Measurements from ENCODE around the gene B4GALT4. TPM values are rescaled to one million over a fixed set of nuclear protein-coding genes. Genes with fewer than 3 reads are reported as not detected.
A peak's percentile ranks its signal among the peaks of the same experiment; 100 is the strongest.
"Not testable (repeated sequence)": the region's sequence is repeated elsewhere in the genome, so short reads cannot be mapped to it uniquely, and the experiment has no call there.

Gene B4GALT4
- total and polyA plus RNA-seq, 11 donors: 8.1 to 15.9 (median 12.1) TPM

DNA sequence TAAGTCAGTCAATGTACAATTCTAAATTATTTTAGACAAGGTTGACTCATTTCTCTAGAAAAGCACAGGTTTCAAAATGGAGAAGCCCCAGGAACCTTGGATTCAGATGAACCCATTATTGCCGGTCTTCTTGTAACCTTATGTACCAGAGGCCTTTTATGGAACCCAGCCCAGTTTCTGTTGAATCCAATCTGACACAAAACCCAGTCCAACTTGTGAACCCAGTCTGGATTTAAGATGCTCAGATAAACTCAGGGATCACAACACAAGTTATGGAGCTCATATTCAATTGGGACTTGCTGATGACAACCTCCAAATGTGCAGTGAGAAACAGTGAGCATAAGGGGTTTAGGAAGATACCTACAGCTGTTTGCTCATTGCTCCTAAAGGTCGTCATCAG is 16.4 kb upstream of the B4GALT4 start:
- H3K27me3 ChIP-seq: no peaks in the 10 kb centered on the region
- no peaks in the 10 kb centered on the region for H3K9me3 ChIP-seq
- ATAC-seq: peak in 1 of 4 donors; percentile 40
- H3K4me1 ChIP-seq: peaks cover 0 to 17% (median 0%) of the 10 kb centered on the region in 12 donors
- DNase-seq: no peak
- WGBS, 4 donors: 72 to 92% (median 92%) methylated on average over 2 of the region's 2 CpGs
- H3K27ac ChIP-seq: peak overlapping the region in 1 of 12 donors; percentile 47
- intact Hi-C loops (cut with DNase I): no loop called here
- no peaks in the 10 kb centered on the region for H3K36me3 ChIP-seq
- TF ChIP-seq POLR2A (IDR thresholded peaks at IDR 0.05): no peak
- TF ChIP-seq, protein P1, sequence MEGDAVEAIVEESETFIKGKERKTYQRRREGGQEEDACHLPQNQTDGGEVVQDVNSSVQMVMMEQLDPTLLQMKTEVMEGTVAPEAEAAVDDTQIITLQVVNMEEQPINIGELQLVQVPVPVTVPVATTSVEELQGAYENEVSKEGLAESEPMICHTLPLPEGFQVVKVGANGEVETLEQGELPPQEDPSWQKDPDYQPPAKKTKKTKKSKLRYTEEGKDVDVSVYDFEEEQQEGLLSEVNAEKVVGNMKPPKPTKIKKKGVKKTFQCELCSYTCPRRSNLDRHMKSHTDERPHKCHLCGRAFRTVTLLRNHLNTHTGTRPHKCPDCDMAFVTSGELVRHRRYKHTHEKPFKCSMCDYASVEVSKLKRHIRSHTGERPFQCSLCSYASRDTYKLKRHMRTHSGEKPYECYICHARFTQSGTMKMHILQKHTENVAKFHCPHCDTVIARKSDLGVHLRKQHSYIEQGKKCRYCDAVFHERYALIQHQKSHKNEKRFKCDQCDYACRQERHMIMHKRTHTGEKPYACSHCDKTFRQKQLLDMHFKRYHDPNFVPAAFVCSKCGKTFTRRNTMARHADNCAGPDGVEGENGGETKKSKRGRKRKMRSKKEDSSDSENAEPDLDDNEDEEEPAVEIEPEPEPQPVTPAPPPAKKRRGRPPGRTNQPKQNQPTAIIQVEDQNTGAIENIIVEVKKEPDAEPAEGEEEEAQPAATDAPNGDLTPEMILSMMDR (IDR thresholded peaks at IDR 0.05): no peak
- H3K4me3 ChIP-seq: no peak overlapping the region

DNA sequence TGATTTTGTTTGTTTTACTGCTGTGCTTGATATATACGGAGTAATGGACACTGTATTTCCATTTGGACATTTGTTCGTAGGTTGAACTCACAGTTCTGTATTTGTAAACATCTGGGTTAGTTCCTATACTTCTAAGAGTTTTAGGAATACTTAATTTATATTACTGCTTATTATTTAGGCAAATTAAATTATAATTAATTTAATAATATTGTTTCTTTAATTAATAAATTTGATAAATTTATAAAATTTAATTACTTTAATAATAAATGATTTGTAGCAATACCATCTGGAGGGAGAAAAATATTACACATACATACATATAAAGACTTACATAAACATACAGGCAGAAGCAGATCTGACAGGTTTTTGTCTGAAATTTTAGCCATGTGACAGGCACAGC is 14.5 kb upstream of the B4GALT4 start:
- DNase-seq: no peak
- Histone ChIP-seq H3K4me3 (no peak overlapping the region), H3K4me1 (peaks cover 0 to 17% (median 0%) of the 10 kb centered on the region in 12 donors), H3K27ac (no peak overlapping the region), H3K9me3 (no peaks in the 10 kb centered on the region), H3K27me3 (no peaks in the 10 kb centered on the region), H3K36me3 (no peaks in the 10 kb centered on the region)
- intact Hi-C loops (cut with DNase I): no loop called here
- TF ChIP-seq, protein P1 (IDR thresholded peaks at IDR 0.05): no peak
- TF ChIP-seq POLR2A (IDR thresholded peaks at IDR 0.05): no peak
- 90 to 96% (median 93%) methylated on average over 2 of the region's 2 CpGs for WGBS, 4 donors
- ATAC-seq: no peak

DNA sequence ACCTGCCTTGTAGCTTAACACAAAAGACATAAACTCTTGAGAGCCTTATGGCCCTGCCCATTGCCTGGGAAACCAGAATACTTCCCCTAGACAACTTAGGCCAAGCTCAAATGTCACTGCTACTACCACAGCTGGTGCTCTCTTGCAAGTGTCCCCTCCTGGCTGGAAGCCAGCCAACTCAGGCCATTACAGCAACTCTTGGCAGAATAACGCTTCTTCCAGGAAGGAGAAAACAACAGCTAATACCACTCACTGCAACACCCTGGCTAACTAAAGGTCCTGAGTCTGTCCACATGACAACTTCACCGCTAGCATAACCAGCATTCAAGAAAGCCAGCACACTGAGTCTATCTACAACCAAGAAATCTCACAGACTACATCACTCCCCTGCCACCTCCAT is 5.1 kb upstream of the B4GALT4 start:
- TF ChIP-seq, protein P1 (IDR thresholded peaks at IDR 0.05): no peak
- no peak for TF ChIP-seq POLR2A (IDR thresholded peaks at IDR 0.05)
- no peaks in the 10 kb centered on the region for H3K36me3 ChIP-seq
- H3K27ac ChIP-seq: no peak overlapping the region
- intact Hi-C loops (cut with DNase I): loop anchor here in 2 of 10 donors (10.0 kb wide), 2 partner anchors 101 to 361 kb away; partner anchors contain the start of gene TEX55 (in 1 of the 2)
- ATAC-seq (peak in 2 of 4 donors; percentile 30 to 42), DNase-seq (peak in 4 of 5 donors; percentile 25 to 75 (median 72))
- H3K4me3 ChIP-seq: no peak overlapping the region
- no peaks in the 10 kb centered on the region for H3K27me3 ChIP-seq
- peaks cover 0 to 19% (median 7%) of the 10 kb centered on the region in 12 donors for H3K4me1 ChIP-seq
- H3K9me3 ChIP-seq: peaks cover 0 to 25% (median 10%) of the 10 kb centered on the region in 12 donors
- WGBS, 4 donors: 25 to 48% (median 40%) methylated on average over 2 of the region's 2 CpGs

DNA sequence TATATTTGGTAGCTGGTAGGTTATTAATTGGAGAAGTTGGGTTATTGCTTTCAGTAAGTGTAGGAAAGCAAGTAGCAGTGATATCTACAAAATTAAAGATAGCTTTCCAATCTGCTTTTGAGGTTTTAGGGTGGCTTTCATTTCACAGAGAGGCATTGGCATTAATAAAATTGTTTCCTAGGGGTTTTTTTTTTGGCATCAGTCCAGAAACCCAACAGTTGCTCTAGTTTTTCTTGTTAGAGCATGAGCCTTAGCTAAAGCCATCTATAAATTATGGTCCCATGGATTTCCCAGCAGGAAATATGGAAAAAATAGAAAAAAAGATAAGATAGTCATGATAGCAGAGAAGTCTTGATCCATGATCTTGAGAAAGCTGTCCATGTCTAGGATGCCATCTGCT is 3.0 kb upstream of the B4GALT4 start:
- no peak for ATAC-seq
- Histone ChIP-seq H3K27ac (no peak overlapping the region), H3K36me3 (no peaks in the 10 kb centered on the region), H3K27me3 (no peaks in the 10 kb centered on the region), H3K4me1 (peaks cover 0 to 34% (median 16%) of the 10 kb centered on the region in 12 donors), H3K9me3 (peaks cover 0 to 15% (median 9%) of the 10 kb centered on the region in 12 donors), H3K4me3 (no peak overlapping the region)
- intact Hi-C loops (cut with DNase I): loop anchor here in 4 of 10 donors (5.0 to 10.0 kb wide), 5 partner anchors 49 to 361 kb away; partner anchors contain the start of genes TEX55 (in 2 of the 4) and ARHGAP31 (in 1 of the 4)
- TF ChIP-seq, protein P1 (IDR thresholded peaks at IDR 0.05): no peak
- TF ChIP-seq POLR2A (IDR thresholded peaks at IDR 0.05): no peak
- DNase-seq: no peak

DNA sequence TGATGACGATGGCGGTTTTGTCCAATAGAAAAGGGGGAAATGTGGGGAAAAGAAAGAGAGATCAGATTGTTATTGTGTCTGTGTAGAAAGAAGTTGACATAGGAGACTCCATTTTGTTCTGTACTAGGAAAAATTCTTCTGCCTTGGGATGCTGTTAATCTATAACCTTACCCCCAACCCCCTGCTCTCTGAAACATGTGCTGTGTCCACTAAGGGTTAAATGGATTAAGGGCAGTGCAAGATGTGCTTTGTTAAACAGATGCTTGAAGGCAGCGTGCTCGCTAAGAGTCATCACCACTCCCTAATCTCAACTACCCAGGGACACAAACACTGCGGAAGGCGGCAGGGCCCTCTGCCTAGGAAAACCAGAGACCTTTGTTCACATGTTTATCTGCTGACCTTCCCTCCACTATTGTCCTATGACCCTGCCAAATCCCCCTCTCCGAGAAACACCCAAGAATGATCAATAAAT is 2.4 kb upstream of the B4GALT4 start:
- not testable (repeated sequence) for ATAC-seq, H3K4me3 ChIP-seq, H3K36me3 ChIP-seq, H3K27ac ChIP-seq, H3K9me3 ChIP-seq, H3K27me3 ChIP-seq, DNase-seq
- H3K4me1 ChIP-seq: peaks cover 0 to 37% (median 21%) of the 10 kb centered on the region in 12 donors
- 73 to 80% (median 76%) methylated on average over 7 of the region's 7 CpGs for WGBS, 4 donors
- intact Hi-C loops (cut with DNase I): loop anchor here in 4 of 10 donors (5.0 to 10.0 kb wide), 5 partner anchors 49 to 361 kb away; partner anchors contain the start of genes TEX55 (in 2 of the 4) and ARHGAP31 (in 1 of the 4)

DNA sequence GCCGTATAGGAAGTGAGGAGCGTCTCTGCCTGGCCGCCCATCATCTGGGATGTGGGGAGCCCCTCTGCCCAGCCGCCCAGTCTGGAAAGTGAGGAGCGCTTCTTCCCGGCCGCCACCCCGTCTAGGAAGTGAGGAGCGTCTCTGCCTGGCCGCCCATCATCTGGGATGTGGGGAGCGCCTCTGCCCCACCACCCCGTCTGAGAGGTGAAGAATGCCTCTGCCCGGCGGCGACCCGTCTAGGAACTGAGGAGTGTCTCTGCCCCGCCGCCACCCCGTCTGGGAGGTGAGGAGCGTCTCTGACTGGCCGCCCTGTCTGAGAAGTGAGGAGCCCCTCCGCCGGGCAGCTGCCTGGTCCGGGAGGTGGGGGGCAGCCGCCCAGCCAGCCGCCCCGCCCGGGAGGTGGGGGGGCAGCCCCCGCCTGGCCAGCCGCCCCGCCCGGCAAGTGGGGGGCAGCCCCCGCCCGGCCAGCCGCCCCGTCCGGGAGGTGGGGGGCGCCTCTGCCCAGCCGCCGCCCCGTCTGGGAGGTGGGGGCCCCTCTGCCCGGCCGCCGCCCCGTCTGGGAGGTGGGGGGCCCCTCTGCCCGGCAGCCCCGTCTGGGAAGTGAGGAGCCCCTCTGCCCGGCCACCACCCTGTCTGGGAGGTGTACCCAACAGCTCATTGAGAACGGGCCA is 1.8 kb upstream of the B4GALT4 start:
- H3K36me3 ChIP-seq, ATAC-seq, H3K4me3 ChIP-seq, H3K27ac ChIP-seq, H3K9me3 ChIP-seq, H3K27me3 ChIP-seq: not testable (repeated sequence)
- H3K4me1 ChIP-seq: peaks cover 0 to 42% (median 21%) of the 10 kb centered on the region in 12 donors
- intact Hi-C loops (cut with DNase I): loop anchor here in 4 of 10 donors (5.0 to 10.0 kb wide), 5 partner anchors 50 to 360 kb away; partner anchors contain the start of genes TEX55 (in 2 of the 4) and ARHGAP31 (in 1 of the 4)
- WGBS, 4 donors: 91 to 96% (median 93%) methylated on average over 22 to 49 of the region's 49 CpGs
- peak in 1 of 5 donors; percentile 35 for DNase-seq

Data from heart left ventricle (tissue), 16 donors.